ENCODE data around the gene PLA1A.
"Not testable (repeated sequence)": the region's sequence is repeated elsewhere in the genome, so short reads cannot be mapped to it uniquely, and the experiment has no call there.

Gene PLA1A

GRCh38 chr3:119579366-119580066 lies 18.2 kb upstream of the PLA1A start, which contains the start of gene ADPRH:
ADPRH (plus strand) TSS chr3:119579492; CDS start chr3:119582170, 2,678 bp downstream.
- in situ Hi-C loops (cut with MboI; ENCODE audit: low sequenced_read_pairs): no loop called here

GRCh38 chr3:119580067-119580760 lies 17.5 kb upstream of the PLA1A start:
- in situ Hi-C loops (cut with MboI; ENCODE audit: low sequenced_read_pairs): no loop called here

- in situ Hi-C loops (cut with MboI; ENCODE audit: low sequenced_read_pairs): no loop called here
Observed at GRCh38 chr3:119582178-119582577, 15.5 kb upstream of the PLA1A start.

GRCh38 chr3:119585208-119585607 lies 12.5 kb upstream of the PLA1A start:
- in situ Hi-C loops (cut with MboI; ENCODE audit: low sequenced_read_pairs): no loop called here

GRCh38 chr3:119585856-119586570 lies 11.7 kb upstream of the PLA1A start:
- in situ Hi-C loops (cut with MboI; ENCODE audit: low sequenced_read_pairs): no loop called here

GRCh38 chr3:119586733-119587172 lies 10.9 kb upstream of the PLA1A start:
- in situ Hi-C loops (cut with MboI; ENCODE audit: low sequenced_read_pairs): no loop called here

- in situ Hi-C loops (cut with MboI; ENCODE audit: low sequenced_read_pairs): no loop called here
Observed at GRCh38 chr3:119588112-119588511, 9.6 kb upstream of the PLA1A start.

GRCh38 chr3:119589102-119589773 lies 8.4 kb upstream of the PLA1A start:
- in situ Hi-C loops (cut with MboI; ENCODE audit: low sequenced_read_pairs): no loop called here

- in situ Hi-C loops (cut with MboI; ENCODE audit: low sequenced_read_pairs): no loop called here
Observed at GRCh38 chr3:119590706-119591105, 7.0 kb upstream of the PLA1A start.

GRCh38 chr3:119592861-119593260 lies 4.8 kb upstream of the PLA1A start:
- in situ Hi-C loops (cut with MboI; ENCODE audit: low sequenced_read_pairs): no loop called here

- in situ Hi-C loops (cut with MboI; ENCODE audit: low sequenced_read_pairs): no loop called here
Observed at GRCh38 chr3:119594066-119594465, 3.6 kb upstream of the PLA1A start.

GRCh38 chr3:119594929-119595328 lies 2.8 kb upstream of the PLA1A start:
- in situ Hi-C loops (cut with MboI; ENCODE audit: low sequenced_read_pairs): not testable (repeated sequence)

GRCh38 chr3:119595639-119596334 lies 1.9 kb upstream of the PLA1A start:
- in situ Hi-C loops (cut with MboI; ENCODE audit: low sequenced_read_pairs): no loop called here

GRCh38 chr3:119596398-119596797 lies 1.3 kb upstream of the PLA1A start:
- in situ Hi-C loops (cut with MboI; ENCODE audit: low sequenced_read_pairs): no loop called here

GRCh38 chr3:119598410-119599098 lies 869 bp downstream of the PLA1A start:
- in situ Hi-C loops (cut with MboI; ENCODE audit: low sequenced_read_pairs): no loop called here

GRCh38 chr3:119599558-119600174 lies 2.0 kb downstream of the PLA1A start:
- in situ Hi-C loops (cut with MboI; ENCODE audit: low sequenced_read_pairs): no loop called here

GRCh38 chr3:119600732-119601131 lies 3.0 kb downstream of the PLA1A start:
- in situ Hi-C loops (cut with MboI; ENCODE audit: low sequenced_read_pairs): no loop called here

- in situ Hi-C loops (cut with MboI; ENCODE audit: low sequenced_read_pairs): no loop called here
Observed at GRCh38 chr3:119601154-119601553, 3.5 kb downstream of the PLA1A start.

GRCh38 chr3:119602676-119603075 lies 5.0 kb downstream of the PLA1A start:
- in situ Hi-C loops (cut with MboI; ENCODE audit: low sequenced_read_pairs): no loop called here

GRCh38 chr3:119604878-119605277 lies 7.2 kb downstream of the PLA1A start:
- in situ Hi-C loops (cut with MboI; ENCODE audit: low sequenced_read_pairs): no loop called here

Data from HL-60/S4 (cell line).